GM18517 (cell line): ENCODE measurements around the gene CNOT6.

Source experiments
- ATAC-seq: cut with Tn5 transposase; IDR thresholded peaks from one replicate; pipeline ENCODE4 v1.9.1; 2021; ENCODE audit warnings: mild to moderate bottlenecking, moderate library complexity; ENCODE audit not compliant: unreplicated experiment

CNOT6 gene

DNA sequence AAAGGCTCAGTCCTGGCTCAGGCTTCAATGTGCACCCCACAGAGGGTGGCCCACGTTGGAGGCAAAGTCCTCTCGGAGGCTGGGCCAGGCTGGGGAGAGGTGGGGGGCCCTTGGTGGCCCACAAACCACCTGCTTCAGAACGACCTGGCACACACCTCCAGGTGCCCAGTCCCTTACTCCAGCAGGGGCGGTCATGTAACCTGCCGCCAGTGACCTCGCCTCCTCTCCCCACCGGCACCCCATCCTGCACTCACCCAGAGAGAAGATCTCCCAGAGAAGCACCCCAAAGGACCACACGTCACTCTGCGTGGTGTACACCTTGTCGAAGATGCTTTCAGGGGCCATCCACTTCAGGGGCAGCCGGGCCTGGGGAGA lies 119.6 kb downstream of the CNOT6 start:
- no peak for ATAC-seq

DNA sequence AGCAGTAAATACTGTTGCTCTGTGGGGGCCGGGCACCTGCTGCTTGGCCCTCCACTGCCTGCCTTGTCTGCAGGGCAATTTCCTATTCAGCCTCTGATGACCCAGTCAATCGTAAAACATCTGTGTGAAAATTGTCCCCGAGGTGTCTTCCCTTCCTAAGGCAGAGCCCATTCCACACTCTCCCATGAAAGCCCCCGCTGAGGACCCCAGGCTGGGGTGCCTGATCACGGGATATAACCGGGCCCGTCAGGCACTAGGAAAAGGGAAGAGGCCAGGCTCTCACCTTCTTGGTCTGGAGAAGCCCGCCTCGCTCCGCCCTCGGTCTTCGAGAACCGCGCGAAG lies 124.3 kb downstream of the CNOT6 start:
- no peak for ATAC-seq

- no peak for ATAC-seq
Observed at GRCh38 chr5:180618829-180619562, 124.8 kb downstream of the CNOT6 start.

DNA sequence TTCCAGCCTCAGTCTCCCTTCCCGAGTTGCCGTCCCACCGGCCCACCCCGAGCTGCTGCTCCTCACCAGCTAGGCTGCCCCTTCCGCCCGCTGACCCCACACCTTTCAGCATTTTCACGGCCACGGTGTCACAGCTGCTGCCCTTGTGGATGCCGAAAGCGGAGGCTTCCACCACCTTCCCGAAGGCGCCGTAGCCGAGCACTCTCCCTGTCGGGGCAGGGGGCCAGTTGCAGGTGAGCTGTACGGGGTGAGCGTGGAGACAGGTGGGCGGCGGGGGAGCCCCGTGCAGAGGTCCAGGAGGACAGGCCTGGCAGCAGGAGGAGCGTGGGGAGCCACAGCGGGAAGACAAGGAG lies 125.4 kb downstream of the CNOT6 start:
- ATAC-seq, result no peak

DNA sequence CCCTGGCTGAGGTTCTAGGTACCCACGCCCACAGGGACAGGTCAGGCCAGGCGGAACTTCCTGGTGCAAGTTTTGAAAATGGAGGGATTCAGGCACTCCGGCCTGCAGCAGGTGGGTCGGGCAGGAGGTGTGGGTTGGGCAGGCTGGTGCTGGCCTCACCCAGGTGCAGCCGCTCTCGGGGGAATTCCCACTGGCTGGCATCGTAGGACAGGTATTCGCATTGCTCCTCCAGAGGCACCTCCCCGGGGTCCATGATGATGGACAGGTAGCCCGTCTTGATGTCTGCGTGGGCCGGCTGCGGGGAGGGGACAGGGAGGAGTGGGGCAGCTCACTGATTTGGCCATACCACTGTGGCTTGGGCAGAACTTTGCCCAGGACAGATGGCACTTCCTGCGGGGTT lies 125.8 kb downstream of the CNOT6 start:
- no peak for ATAC-seq

GRCh38 chr5:180621311-180621710 lies 127.1 kb downstream of the CNOT6 start:
- no peak for ATAC-seq

GRCh38 chr5:180622910-180623309 lies 128.7 kb downstream of the CNOT6 start:
- ATAC-seq, result no peak

DNA sequence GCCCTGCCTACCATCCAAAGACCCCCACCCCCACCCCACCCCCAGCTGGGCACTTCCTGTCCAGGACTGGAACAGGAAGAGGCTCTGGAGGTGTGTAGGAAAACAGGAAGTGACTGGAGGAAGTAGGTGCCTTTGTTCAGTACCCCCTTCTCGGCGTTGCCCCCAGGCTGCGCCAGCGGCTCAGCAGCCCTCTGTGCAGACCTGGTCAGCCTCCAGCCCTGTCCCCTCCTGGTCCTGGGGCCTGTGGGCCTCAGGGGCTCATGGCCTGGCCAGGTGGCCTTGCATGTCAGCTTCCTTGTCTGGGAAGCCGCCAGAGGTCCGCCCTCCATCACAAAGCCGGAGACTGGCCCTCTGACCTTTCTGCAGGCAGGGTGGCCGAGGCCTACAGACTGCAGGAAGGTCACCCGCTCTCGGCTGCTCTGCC lies 129.2 kb downstream of the CNOT6 start:
- no peak for ATAC-seq

DNA sequence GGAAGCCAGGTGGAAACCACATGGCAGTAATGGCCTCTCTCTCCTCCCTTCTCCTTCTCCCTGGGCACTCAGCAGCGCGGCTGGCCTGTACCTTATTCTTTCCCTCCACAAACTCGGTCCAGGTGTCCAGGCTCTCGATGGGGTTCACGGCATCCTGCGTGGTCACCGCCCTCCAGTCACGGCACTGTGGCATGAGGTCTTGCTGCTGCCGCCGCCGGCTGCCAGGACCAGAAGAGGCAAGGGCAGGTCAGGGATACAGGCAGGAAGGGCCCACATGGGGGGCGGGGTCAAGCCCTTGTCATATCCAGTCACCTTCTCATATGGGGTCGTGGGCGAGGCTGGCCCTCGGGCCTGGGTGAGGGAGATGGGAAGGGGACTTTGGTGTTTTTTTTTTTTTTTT lies 129.7 kb downstream of the CNOT6 start:
- ATAC-seq, result no peak

GRCh38 chr5:180624587-180624986 lies 130.4 kb downstream of the CNOT6 start:
- ATAC-seq, result no peak

DNA sequence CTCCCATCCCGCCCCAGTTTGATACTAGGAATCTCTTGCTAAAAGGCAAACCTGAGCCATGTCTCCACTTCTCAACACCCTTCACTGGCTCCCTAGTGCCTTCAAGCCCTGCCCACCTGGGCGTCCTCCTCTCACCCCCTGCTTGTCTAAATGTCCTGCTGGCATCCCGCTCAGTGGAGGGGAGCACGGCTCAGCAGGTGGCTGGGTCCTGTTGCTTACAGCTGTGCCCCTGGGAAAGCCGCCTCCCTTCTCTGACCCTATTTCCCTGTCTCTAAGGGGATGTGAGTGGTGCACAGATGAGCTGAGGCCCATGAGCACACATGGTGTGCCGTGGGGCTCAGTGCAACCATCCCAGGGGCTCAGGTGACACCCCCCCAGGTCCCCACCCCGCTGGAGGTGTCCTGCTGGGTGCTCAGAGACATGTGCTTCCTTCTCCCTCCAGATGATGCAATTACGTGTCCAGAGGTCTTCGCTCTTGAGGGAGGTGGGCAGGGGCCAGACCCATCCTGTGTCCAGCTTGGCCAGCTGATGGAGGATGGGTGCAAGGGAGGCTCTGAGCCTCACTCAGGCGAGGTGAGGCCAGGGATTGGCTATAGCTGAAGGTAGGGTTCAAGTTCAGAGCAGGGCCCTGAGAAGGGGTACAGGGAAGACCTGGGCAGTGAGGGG lies 131.1 kb downstream of the CNOT6 start:
- no peak for ATAC-seq

GRCh38 chr5:180625791-180626660 lies 131.8 kb downstream of the CNOT6 start:
- no peak for ATAC-seq

DNA sequence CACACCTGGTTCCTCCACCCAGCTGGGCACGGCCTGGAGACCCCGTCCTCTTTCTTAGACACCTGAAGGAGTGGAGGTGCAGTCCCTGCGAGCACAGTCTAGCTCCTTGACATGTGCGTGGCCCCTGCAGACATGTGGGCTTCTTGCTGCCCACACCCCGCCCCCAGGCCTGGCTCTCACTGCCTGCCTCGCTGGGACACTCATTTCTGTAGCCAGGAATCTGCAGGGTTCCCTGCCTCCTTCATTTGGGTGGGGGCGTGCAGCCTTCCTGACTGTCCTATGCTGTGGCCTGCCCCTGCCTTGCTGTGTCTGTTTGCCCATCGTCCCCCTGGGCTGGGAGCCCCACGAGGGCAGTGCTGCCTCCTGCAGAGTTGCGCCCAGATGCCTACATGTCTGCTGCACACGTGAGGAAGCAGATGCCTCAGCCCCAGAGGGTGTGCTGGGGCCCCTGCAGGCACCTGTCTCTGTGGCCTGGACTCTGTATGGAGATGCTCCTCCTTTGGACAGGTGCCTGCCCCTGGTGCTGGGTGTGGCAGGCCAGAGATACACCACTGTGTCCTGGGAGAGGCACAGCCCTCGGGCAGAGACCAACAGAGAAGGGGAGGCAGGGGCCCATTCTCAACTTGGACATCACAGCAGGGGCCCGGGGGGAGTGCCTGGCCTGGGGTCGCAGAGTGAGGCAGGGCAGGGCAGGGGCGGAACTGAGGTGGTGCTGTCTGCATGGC lies 132.6 kb downstream of the CNOT6 start:
- ATAC-seq, result no peak

DNA sequence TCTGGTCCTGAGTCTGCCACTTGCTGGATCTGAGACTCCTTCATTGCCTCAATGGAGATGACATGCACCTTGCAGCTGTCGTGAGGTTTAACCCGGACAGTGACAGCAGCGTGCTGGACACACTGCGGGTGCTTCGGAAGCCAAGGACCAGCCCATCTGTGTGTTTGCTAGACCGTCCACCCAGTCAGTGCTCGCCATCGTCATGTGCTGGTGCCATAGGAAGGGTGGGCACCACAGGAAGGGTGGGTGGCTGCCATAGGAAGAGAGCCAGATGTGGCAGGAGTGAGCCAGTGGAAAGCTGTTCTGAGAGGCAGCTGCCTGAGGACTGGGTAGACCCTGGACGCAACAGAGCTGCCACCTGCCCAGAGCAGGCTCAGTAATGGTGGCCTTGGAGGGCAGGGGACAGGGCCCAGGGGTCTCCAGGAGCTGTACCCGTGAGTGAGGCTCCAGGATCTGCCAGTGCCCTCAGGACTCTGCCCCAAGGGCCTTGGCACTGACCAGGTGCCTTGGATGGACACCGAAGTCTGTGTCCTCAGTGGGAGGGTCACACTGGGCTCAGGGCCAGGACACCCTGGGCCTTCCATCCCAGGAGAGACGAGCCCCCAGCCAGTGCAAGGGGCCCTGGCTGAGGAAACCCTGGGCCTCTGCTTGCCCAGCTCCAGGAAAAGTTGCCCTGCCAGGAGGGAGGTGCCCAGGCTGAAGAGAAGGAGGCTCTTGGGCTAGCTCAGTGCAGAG lies 133.4 kb downstream of the CNOT6 start:
- ATAC-seq, result no peak
